Endodermal cell (in vitro differentiated cells): ENCODE data around the gene TRPM3. TPM values are rescaled to one million over a fixed set of nuclear protein-coding genes. Genes with fewer than 3 reads are reported as not detected.

Experiments used
- DNase-seq: peaks from one replicate; pipeline ENCODE4 v3.0.0-alpha.2; 2017
- H3K27ac ChIP-seq: 2 replicates; pipeline ENCODE4 v1.5.1; 2013; ENCODE audit warnings: mild to moderate bottlenecking, low read depth, low read length, moderate library complexity
- H3K27me3 ChIP-seq: 2 replicates; pipeline ENCODE4 v1.6.1; 2013; ENCODE audit warnings: mild to moderate bottlenecking, low read length, moderate library complexity; ENCODE audit not compliant: insufficient read depth, control insufficient read depth, poor library complexity, severe bottlenecking
- H3K36me3 ChIP-seq: 2 replicates; pipeline ENCODE4 v1.7.0; 2013; ENCODE audit warnings: mild to moderate bottlenecking, low read length, moderate library complexity; ENCODE audit not compliant: control insufficient read depth, insufficient read depth
- H3K4me1 ChIP-seq: one replicate; pipeline ENCODE4 v1.7.0; 2013; ENCODE audit warnings: low read length; ENCODE audit not compliant: control insufficient read depth, insufficient read depth
- H3K4me3 ChIP-seq: 2 replicates; pipeline ENCODE4 v1.5.1; 2013; ENCODE audit warnings: mild to moderate bottlenecking, low read length, moderate library complexity
- H3K9ac ChIP-seq: 2 replicates; pipeline ENCODE4 v1.6.1; 2013; ENCODE audit warnings: mild to moderate bottlenecking, low read length, moderate library complexity; ENCODE audit not compliant: poor library complexity, severe bottlenecking; ENCODE audit errors: extremely low read depth
- H3K9me3 ChIP-seq: 2 replicates; pipeline ENCODE4 v1.6.1; 2013; ENCODE audit warnings: mild to moderate bottlenecking, low read length, moderate library complexity; ENCODE audit not compliant: control insufficient read depth
- H3K27ac Mint-ChIP-seq: 2 replicates; pipeline ENCODE4 v1.8.0; 2020; ENCODE audit warnings: mixed read lengths
- H3K27me3 Mint-ChIP-seq: 2 replicates; pipeline ENCODE4 v1.8.0; 2021; ENCODE audit warnings: mild to moderate bottlenecking, mixed read lengths; ENCODE audit not compliant: insufficient read depth
- H3K36me3 Mint-ChIP-seq: 2 replicates; pipeline ENCODE4 v1.8.0; 2020; ENCODE audit warnings: low read depth, mixed read lengths
- H3K4me1 Mint-ChIP-seq: 2 replicates; pipeline ENCODE4 v1.8.0; 2020; ENCODE audit warnings: mixed read lengths
- H3K4me3 Mint-ChIP-seq: 2 replicates; pipeline ENCODE4 v1.8.0; 2020; ENCODE audit warnings: mild to moderate bottlenecking, moderate library complexity, mixed read lengths
- H3K9me3 Mint-ChIP-seq: 2 replicates; pipeline ENCODE4 v1.8.0; 2020; ENCODE audit warnings: mild to moderate bottlenecking, mixed read lengths
- CTCF ChIP-seq: fragments of 200-600 bp; sonication (generic); conservative IDR thresholded peaks from 2 replicates; pipeline ENCODE4 v1.5.0; 2021; ENCODE audit warnings: antibody characterized with exemption, mild to moderate bottlenecking
- WGBS, 2 experiments: methylation state at CpG; one replicate each; pipeline versions ENCODE4 v1.1.5 to v1.1.7; 2013; ENCODE audit warnings: missing lambda C conversion rate in 2 of 2, mixed read lengths in 1 of 2; ENCODE audit not compliant: insufficient coverage in 1 of 2, insufficient read length in 1 of 2; 5-methylcytosine and 5-hydroxymethylcytosine counted together
- total RNA-seq, 2 donors: library from RNA; stranded (reverse); fragmentation: NEBNext Ultra II Directional in 1 of 2; extraction: Animal tissue kit (Norgen Biotek cat#: 25700) in 1 of 2; gene quantifications; 2 replicates in 1 of 2; 3 replicates in 1 of 2; pipeline ENCODE4 v1.2.1, GENCODE V29; 2021

Gene TRPM3
- total RNA-seq, 2 donors from 2014 or later: 1.8 to 2.5 TPM

GRCh38 chr9:70921136-70921535 lies 200.3 kb downstream of the TRPM3 start:
- Mint-ChIP-seq H3K4me3 (no peak overlapping the region), H3K27ac (no peak overlapping the region), H3K4me1 (peaks cover 4% of the 10 kb centered on the region), H3K9me3 (no peaks in the 10 kb centered on the region), H3K27me3 (no peaks in the 10 kb centered on the region), H3K36me3 (no peaks in the 10 kb centered on the region)
- Histone ChIP-seq H3K4me3 (no peak overlapping the region), H3K36me3 (no peaks in the 10 kb centered on the region), H3K9ac (no peak overlapping the region), H3K27me3 (no peaks in the 10 kb centered on the region), H3K27ac (peak overlapping the region; percentile 67), H3K9me3 (no peaks in the 10 kb centered on the region), H3K4me1 (no peaks in the 10 kb centered on the region)
- no peak for DNase-seq
- WGBS, 2 experiments: 91% methylated on average over 1 of the region's 1 CpG; no CpG with 5 or more reads in 1 of the 2 experiments
- no peak for TF ChIP-seq CTCF

- 96% methylated on average over 6 of the region's 7 CpGs; no CpG with 5 or more reads in 1 of the 2 experiments for WGBS, 2 experiments
- Histone ChIP-seq H3K4me1 (no peaks in the 10 kb centered on the region), H3K36me3 (no peaks in the 10 kb centered on the region), H3K4me3 (no peak overlapping the region), H3K9ac (no peak overlapping the region), H3K9me3 (no peaks in the 10 kb centered on the region), H3K27me3 (no peaks in the 10 kb centered on the region), H3K27ac (no peak overlapping the region)
- H3K9me3 Mint-ChIP-seq: no peaks in the 10 kb centered on the region
- peaks cover 3% of the 10 kb centered on the region for H3K4me1 Mint-ChIP-seq
- TF ChIP-seq CTCF: no peak
- no peak overlapping the region for H3K27ac Mint-ChIP-seq
- no peaks in the 10 kb centered on the region for H3K36me3 Mint-ChIP-seq
- H3K4me3 Mint-ChIP-seq: no peak overlapping the region
- DNase-seq: no peak
- H3K27me3 Mint-ChIP-seq: no peaks in the 10 kb centered on the region
These were observed 204.1 kb downstream of the TRPM3 start for GRCh38 chr9:70917277-70917676.

GRCh38 chr9:70911791-70912190 lies 209.6 kb downstream of the TRPM3 start:
- Mint-ChIP-seq H3K27me3 (no peaks in the 10 kb centered on the region), H3K27ac (no peak overlapping the region), H3K4me3 (no peak overlapping the region), H3K9me3 (no peaks in the 10 kb centered on the region), H3K36me3 (no peaks in the 10 kb centered on the region), H3K4me1 (peaks cover 3% of the 10 kb centered on the region)
- Histone ChIP-seq H3K9me3 (no peaks in the 10 kb centered on the region), H3K36me3 (no peaks in the 10 kb centered on the region), H3K4me1 (no peaks in the 10 kb centered on the region), H3K4me3 (no peak overlapping the region), H3K27ac (no peak overlapping the region), H3K9ac (no peak overlapping the region), H3K27me3 (no peaks in the 10 kb centered on the region)
- no peak for TF ChIP-seq CTCF
- WGBS, 2 experiments: 81% methylated on average over 1 of the region's 1 CpG; no CpG with 5 or more reads in 1 of the 2 experiments
- DNase-seq: no peak
